Measurements from ENCODE around the gene NINL.

DNA sequence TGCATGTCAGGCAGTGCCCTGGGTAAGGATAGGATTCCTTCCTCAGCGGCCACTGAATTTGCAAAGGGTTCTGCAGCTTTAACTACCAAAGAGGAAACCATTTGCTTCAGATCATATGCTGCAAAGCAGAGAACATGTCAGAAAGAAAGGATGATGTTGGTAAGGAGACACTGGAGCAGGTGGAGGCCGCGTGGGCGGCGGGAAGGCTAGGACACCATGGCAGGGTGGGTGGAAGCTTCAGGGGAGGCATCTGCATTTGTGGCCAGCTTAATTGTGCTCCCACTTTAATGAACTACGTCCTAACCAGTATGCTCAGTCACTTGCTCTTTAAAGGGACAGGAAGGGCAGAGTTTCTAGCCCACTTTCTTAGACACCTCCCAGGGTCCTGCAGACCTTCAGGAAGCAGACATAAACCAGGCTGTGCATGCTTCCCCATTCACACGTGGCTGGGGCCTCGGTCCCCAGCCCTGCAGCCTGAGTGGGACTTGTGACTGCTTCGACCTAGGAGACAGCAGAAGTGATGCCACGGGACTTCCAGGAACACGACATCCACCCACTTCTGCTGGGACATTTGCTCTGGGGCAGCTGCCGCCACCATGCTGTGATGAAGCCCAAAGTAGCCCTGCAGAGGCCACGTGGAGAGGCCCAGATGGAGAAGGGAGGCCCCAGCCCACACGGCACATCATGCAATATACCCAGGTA is 101.7 kb downstream of the NINL start:
- TF ChIP-seq, protein P1, sequence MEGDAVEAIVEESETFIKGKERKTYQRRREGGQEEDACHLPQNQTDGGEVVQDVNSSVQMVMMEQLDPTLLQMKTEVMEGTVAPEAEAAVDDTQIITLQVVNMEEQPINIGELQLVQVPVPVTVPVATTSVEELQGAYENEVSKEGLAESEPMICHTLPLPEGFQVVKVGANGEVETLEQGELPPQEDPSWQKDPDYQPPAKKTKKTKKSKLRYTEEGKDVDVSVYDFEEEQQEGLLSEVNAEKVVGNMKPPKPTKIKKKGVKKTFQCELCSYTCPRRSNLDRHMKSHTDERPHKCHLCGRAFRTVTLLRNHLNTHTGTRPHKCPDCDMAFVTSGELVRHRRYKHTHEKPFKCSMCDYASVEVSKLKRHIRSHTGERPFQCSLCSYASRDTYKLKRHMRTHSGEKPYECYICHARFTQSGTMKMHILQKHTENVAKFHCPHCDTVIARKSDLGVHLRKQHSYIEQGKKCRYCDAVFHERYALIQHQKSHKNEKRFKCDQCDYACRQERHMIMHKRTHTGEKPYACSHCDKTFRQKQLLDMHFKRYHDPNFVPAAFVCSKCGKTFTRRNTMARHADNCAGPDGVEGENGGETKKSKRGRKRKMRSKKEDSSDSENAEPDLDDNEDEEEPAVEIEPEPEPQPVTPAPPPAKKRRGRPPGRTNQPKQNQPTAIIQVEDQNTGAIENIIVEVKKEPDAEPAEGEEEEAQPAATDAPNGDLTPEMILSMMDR (IDR thresholded peaks at IDR 0.05): no peak
- TF ChIP-seq POLR2A (IDR thresholded peaks at IDR 0.05): no peak
